ENCODE measurements around the gene PSME2.

The PSME2 gene

GRCh38 chr14:24171422-24172260 lies 25.2 kb upstream of the PSME2 start, which contains the start of gene REC8:
Gene REC8 (plus strand): TSS chr14:24172080. CDS start chr14:24172553, 473 bp downstream.
- no peak for DNase-seq (ENCODE audit: low read depth)
- H3K4me3 ChIP-seq (ENCODE audit: low read depth, low read length), result no peak within 1 kb of the TSS
- TF ChIP-seq CTCF (IDR thresholded peaks at IDR 0.05; ENCODE audit: low read depth, low read length) (no peak), MAX (IDR thresholded peaks at IDR 0.05; ENCODE audit: low read depth, low read length) (no peak), POLR2A (IDR thresholded peaks at IDR 0.05; ENCODE audit: extremely low read depth, insufficient read length) (no peak), MYC (IDR thresholded peaks at IDR 0.05; ENCODE audit: low read depth, low read length) (no peak)

- no peak overlapping the region for H3K4me3 ChIP-seq (ENCODE audit: low read depth, low read length)
- DNase-seq (ENCODE audit: low read depth), result no peak
- TF ChIP-seq MYC (IDR thresholded peaks at IDR 0.05; ENCODE audit: low read depth, low read length) (no peak), MAX (IDR thresholded peaks at IDR 0.05; ENCODE audit: low read depth, low read length) (no peak), POLR2A (IDR thresholded peaks at IDR 0.05; ENCODE audit: extremely low read depth, insufficient read length) (no peak), CTCF (IDR thresholded peaks at IDR 0.05; ENCODE audit: low read depth, low read length) (no peak)
Observed at GRCh38 chr14:24167469-24168114, 21.2 kb upstream of the PSME2 start.

GRCh38 chr14:24165785-24166184 lies 19.4 kb upstream of the PSME2 start:
- H3K4me3 ChIP-seq (ENCODE audit: low read depth, low read length), result no peak overlapping the region
- TF ChIP-seq CTCF (IDR thresholded peaks at IDR 0.05; ENCODE audit: low read depth, low read length), result no peak
- no peak for DNase-seq (ENCODE audit: low read depth)

GRCh38 chr14:24164518-24164991 lies 18.1 kb upstream of the PSME2 start:
- H3K4me3 ChIP-seq (ENCODE audit: low read depth, low read length), result no peak overlapping the region
- TF ChIP-seq CTCF (IDR thresholded peaks at IDR 0.05; ENCODE audit: low read depth, low read length) (no peak), POLR2A (IDR thresholded peaks at IDR 0.05; ENCODE audit: extremely low read depth, insufficient read length) (no peak), MYC (IDR thresholded peaks at IDR 0.05; ENCODE audit: low read depth, low read length) (no peak), MAX (IDR thresholded peaks at IDR 0.05; ENCODE audit: low read depth, low read length) (no peak)
- DNase-seq (ENCODE audit: low read depth), result no peak

GRCh38 chr14:24162093-24162492 lies 15.7 kb upstream of the PSME2 start:
- TF ChIP-seq CTCF (IDR thresholded peaks at IDR 0.05; ENCODE audit: low read depth, low read length) (no peak), MYC (IDR thresholded peaks at IDR 0.05; ENCODE audit: low read depth, low read length) (no peak), MAX (IDR thresholded peaks at IDR 0.05; ENCODE audit: low read depth, low read length) (no peak), POLR2A (IDR thresholded peaks at IDR 0.05; ENCODE audit: extremely low read depth, insufficient read length) (no peak)
- DNase-seq (ENCODE audit: low read depth), result no peak
- H3K4me3 ChIP-seq (ENCODE audit: low read depth, low read length), result peak overlapping the region; percentile 78

Data from NB4 (cell line).